Activated CD8-positive, alpha-beta T cell treated with anti-CD3 and anti-CD28 coated beads, Interleukin-2, amount 10 ng/mL, durations not matched to agents 7 days and 5 days (primary cell): ENCODE data around the gene CRISPLD2. TPM values are rescaled to one million over a fixed set of nuclear protein-coding genes. Genes with fewer than 3 reads are reported as not detected.

Source experiments
- ATAC-seq: fragments of 150-1000 bp; cut with Tn5 transposase; one replicate; pipeline ENCODE4 v1.10.0; 2021; ENCODE audit warnings: moderate library complexity
- CTCF ChIA-PET: fragments of 350-600 bp; sonication (Branson Sonifier 250); formaldehyde crosslinking; loops from one replicate; lab custom pipeline; 2021; ENCODE audit warnings: antibody characterized with exemption; lab: Charles Lee
- POLR2A ChIA-PET: fragments of 350-600 bp; sonication (Branson Sonifier 250); formaldehyde crosslinking; loops from one replicate; lab custom pipeline; 2021; ENCODE audit warnings: antibody characterized with exemption; lab: Charles Lee
- DNase-seq: peaks from one replicate; pipeline ENCODE4 v3.0.0-alpha.2; 2020
- H3K27ac Mint-ChIP-seq: one replicate; pipeline ENCODE4 v1.8.0; 2021; ENCODE audit warnings: mild to moderate bottlenecking, mixed read lengths
- H3K27me3 Mint-ChIP-seq: one replicate; pipeline ENCODE4 v1.8.0; 2021; ENCODE audit warnings: low read depth, mixed read lengths
- H3K36me3 Mint-ChIP-seq: one replicate; pipeline ENCODE4 v1.8.0; 2021; ENCODE audit warnings: low read depth, mixed read lengths
- H3K4me1 Mint-ChIP-seq: one replicate; pipeline ENCODE4 v1.8.0; 2021; ENCODE audit warnings: low read depth, mixed read lengths
- H3K4me3 Mint-ChIP-seq: one replicate; pipeline ENCODE4 v1.8.0; 2021; ENCODE audit warnings: mild to moderate bottlenecking, mixed read lengths
- H3K9me3 Mint-ChIP-seq: one replicate; pipeline ENCODE4 v1.8.0; 2022; ENCODE audit warnings: mixed read lengths; ENCODE audit not compliant: insufficient read depth
- total RNA-seq, 2 experiments: library from RNA; stranded (reverse); gene quantifications; one replicate each; pipeline ENCODE4 v1.2.3, GENCODE V29; 2021

The CRISPLD2 gene
- total RNA-seq, 2 experiments from 2014 or later, result not detected

DNA sequence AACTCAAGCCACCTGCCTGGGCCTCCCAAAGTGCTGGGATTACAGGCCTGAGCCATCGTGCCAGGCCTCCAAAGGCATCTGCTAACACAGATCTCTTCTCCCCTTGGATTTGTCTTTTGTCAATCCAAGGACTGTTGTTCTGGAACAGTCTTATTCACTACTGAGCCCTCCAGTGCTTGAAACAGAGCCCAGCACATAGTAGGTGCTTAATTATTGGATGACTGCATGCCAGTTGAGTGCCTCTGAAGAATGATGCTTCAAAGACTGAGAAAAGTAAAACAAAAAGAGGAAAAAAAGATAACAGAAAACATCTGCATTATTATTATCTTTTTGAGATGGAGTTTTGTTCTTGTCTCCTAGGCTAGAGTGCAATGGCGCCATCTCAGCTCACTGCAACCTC is 1.7 kb upstream of the CRISPLD2 start:
- Mint-ChIP-seq H3K27ac (no peak overlapping the region), H3K4me3 (no peak overlapping the region), H3K36me3 (no peaks in the 10 kb centered on the region), H3K4me1 (peaks cover 8% of the 10 kb centered on the region), H3K9me3 (no peaks in the 10 kb centered on the region), H3K27me3 (peaks cover 44% of the 10 kb centered on the region)
- ChIA-PET POLR2A (no interaction called here), CTCF (interaction anchor here (3.9 kb wide), 1 partner anchor 64 kb away, joined by 10 read pairs; no protein-coding TSS in a partner anchor)
- ATAC-seq (no peak), DNase-seq (no peak)

DNA sequence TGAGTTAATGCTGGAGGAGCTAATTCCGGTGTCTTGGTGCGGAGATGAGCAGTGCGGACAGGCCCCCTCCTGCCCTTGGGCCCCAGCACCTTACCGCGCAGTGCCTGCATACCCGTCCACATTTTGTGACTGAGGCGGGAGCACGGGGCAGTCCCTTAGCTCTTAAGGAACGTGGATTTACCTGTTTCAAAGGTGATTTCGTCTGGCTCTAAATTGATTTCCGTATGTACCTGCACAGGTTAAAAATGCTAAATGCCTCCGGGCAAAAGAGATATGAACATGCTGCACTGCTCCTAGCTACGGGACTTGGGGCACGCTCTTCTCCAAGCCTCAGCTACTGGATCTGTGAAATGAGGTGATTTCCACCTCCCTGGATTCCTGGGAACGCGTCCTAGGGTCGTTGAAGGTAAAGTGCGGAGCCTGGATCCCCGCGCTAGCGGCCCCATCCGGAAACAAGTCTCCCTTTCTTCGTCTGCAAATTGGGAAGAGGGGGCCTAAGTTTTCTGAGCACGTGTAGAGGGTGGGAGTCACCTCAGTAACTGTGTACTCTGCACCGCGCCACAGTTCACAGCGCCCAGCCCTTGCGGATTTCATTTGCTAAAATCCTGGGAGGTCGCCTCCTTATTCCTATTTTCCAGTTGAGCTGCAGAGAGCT is 669 bp upstream of the CRISPLD2 start:
- Mint-ChIP-seq H3K36me3 (no peaks in the 10 kb centered on the region), H3K27me3 (peaks cover 44% of the 10 kb centered on the region), H3K27ac (no peak overlapping the region), H3K4me3 (no peak overlapping the region), H3K9me3 (no peaks in the 10 kb centered on the region), H3K4me1 (peaks cover 8% of the 10 kb centered on the region)
- no peak for ATAC-seq
- CTCF ChIA-PET, result interaction anchor here (1.1 to 3.9 kb wide), 2 partner anchors 65 to 108 kb away, joined by 3 to 10 read pairs; no protein-coding TSS in a partner anchor
- POLR2A ChIA-PET, result no interaction called here
- DNase-seq, result no peak

DNA sequence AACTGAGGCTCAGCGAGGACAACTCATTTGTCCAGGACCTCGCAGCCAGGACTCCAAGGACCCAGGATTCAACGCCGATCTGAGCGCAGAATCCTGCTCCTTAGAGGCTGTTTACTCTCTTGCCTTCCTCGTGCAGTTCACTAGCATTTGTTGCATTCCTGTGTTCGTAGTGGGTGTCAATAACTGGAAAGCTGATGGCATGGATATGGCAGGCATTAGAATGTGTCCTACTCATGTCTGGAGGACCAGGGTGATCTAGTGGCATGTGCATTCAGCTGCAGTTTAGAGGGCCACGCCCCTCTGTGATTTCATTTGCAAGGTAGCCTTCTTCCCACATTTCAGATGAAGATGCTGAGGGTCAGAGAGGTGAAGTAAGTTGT is 510 bp downstream of the CRISPLD2 start:
- no peaks in the 10 kb centered on the region for H3K9me3 Mint-ChIP-seq
- H3K27ac Mint-ChIP-seq, result no peak overlapping the region
- ChIA-PET POLR2A (no interaction called here), CTCF (interaction anchor here (1.1 to 3.9 kb wide), 2 partner anchors 66 to 107 kb away, joined by 3 to 10 read pairs; no protein-coding TSS in a partner anchor)
- no peaks in the 10 kb centered on the region for H3K36me3 Mint-ChIP-seq
- DNase-seq, result no peak
- ATAC-seq, result no peak
- H3K4me3 Mint-ChIP-seq, result peak overlapping the region; percentile 50
- peaks cover 44% of the 10 kb centered on the region for H3K27me3 Mint-ChIP-seq
- peaks cover 8% of the 10 kb centered on the region for H3K4me1 Mint-ChIP-seq

DNA sequence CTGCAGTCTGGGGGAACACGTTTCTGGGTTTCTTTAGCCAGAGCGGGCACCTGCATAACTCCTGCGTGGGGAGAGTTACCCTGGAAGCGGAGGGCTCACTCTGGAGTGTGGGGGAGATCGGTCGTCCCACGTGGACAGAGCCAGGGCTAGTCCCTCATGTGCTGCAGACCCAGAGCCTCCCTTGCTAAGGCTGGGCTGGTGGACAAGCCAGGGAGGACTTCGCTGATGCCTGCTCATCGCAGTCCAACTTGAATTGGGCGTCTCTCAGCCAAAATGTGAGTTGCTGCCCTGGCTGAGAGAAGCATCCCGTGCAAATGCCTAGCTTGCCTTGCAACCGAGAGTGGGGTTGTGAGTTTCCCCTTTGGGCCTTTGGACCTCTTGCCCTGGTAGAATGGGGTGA is 986 bp downstream of the CRISPLD2 start:
- Mint-ChIP-seq H3K4me1 (peaks cover 8% of the 10 kb centered on the region), H3K27me3 (peaks cover 44% of the 10 kb centered on the region), H3K27ac (no peak overlapping the region), H3K4me3 (no peak overlapping the region), H3K9me3 (no peaks in the 10 kb centered on the region), H3K36me3 (no peaks in the 10 kb centered on the region)
- POLR2A ChIA-PET, result no interaction called here
- CTCF ChIA-PET, result interaction anchor here (3.9 kb wide), 1 partner anchor 67 kb away, joined by 10 read pairs; no protein-coding TSS in a partner anchor
- DNase-seq (no peak), ATAC-seq (no peak)

DNA sequence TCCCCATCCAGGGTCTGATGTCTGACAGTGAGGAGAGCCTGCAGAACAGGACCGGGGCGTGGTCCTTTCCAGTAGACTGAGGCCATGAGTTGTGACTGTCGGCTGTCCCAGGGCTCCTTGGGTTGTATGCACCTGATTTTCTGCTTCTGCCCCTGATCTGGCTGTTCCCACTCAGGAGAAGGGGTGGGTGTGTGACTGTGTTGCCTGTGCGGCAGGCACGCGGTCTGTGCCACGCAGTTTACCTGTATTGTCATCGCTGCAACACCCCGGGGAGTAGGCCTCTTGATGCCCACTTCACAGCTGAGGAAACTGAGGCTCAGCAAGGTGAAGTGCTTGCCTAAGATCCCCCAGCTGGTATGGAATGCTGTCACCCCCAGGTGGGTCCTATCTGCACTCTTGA is 1.4 kb downstream of the CRISPLD2 start:
- Mint-ChIP-seq H3K27me3 (peaks cover 44% of the 10 kb centered on the region), H3K4me1 (peaks cover 8% of the 10 kb centered on the region), H3K9me3 (no peaks in the 10 kb centered on the region), H3K27ac (no peak overlapping the region), H3K4me3 (no peak overlapping the region), H3K36me3 (no peaks in the 10 kb centered on the region)
- CTCF ChIA-PET, result interaction anchor here (3.9 kb wide), 1 partner anchor 67 kb away, joined by 10 read pairs; no protein-coding TSS in a partner anchor
- POLR2A ChIA-PET, result no interaction called here
- no peak for DNase-seq
- ATAC-seq, result no peak

DNA sequence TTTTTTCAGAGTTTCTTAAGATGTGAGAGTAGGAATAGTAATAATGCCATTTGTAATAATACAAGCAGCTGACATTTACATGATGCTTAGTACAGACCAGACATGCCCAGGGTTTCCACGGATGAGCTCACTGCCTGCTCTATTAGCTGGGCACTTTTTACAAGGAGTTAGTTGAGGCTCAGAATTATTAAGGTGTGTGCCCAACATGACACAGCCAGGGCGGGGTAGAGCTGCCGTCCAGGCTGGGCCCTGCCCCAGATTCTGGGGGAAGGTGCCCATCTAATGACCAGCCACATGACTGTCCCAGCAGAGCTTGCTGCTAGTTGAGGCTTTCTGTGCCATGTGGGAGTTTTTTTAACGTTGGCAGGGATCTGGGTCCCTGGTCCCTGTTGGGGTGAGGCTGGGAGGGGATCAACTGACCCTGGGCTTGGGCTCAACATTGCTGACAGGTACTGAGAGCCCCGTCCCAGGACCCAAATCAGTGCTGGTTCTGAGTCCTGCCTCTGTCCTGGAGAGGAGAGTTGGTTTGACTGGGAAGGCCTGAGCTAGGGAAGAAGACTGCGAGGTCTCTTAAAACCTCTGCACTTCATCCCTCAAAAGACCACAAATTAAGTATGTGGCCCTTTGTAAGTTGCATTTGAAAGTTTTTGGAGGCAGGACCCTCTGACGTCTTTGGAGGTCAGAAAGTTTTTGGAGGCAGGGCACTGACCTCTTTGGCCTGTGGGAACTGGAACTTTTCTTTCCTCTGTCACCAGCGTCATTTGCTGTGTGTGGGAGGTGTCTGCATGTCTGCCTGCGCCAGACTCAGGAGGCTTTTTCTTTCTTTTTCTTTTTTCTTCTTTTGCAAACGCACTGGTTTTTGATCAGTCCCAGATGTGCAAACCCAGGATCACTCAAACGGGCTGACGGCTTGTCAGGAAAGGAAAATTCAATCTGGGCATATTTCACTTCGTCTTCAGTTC is 2.2 kb downstream of the CRISPLD2 start:
- ChIA-PET CTCF (interaction anchor here (3.9 kb wide), 1 partner anchor 68 kb away, joined by 10 read pairs; no protein-coding TSS in a partner anchor), POLR2A (no interaction called here)
- H3K36me3 Mint-ChIP-seq, result no peaks in the 10 kb centered on the region
- H3K9me3 Mint-ChIP-seq, result no peaks in the 10 kb centered on the region
- H3K27ac Mint-ChIP-seq, result no peak overlapping the region
- ATAC-seq (no peak), DNase-seq (no peak)
- H3K4me3 Mint-ChIP-seq, result no peak overlapping the region
- H3K4me1 Mint-ChIP-seq, result peaks cover 8% of the 10 kb centered on the region
- H3K27me3 Mint-ChIP-seq, result peaks cover 43% of the 10 kb centered on the region

DNA sequence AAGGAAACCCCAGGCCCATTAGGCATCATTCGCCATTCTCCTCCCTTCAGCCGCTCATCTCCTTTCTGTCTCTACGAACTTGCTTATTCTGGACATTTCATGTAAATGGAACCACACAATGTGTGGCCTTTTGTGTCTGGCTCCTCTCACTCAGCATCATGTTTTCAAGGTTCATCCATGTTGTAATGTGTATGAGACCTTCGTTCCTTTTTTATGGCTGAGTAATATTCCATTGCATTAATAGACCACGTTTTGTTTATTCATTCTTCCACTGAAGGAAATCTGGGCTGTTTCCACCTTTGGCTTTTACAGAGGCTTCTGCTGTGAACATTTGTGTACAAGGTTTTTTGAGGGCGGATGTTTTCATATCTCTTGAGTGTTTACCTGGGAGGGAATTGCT is 3.2 kb downstream of the CRISPLD2 start:
- DNase-seq (no peak), ATAC-seq (no peak)
- no peaks in the 10 kb centered on the region for H3K36me3 Mint-ChIP-seq
- POLR2A ChIA-PET, result no interaction called here
- no peaks in the 10 kb centered on the region for H3K9me3 Mint-ChIP-seq
- no peak overlapping the region for H3K4me3 Mint-ChIP-seq
- H3K27ac Mint-ChIP-seq, result no peak overlapping the region
- CTCF ChIA-PET, result no interaction called here
- peaks cover 41% of the 10 kb centered on the region for H3K27me3 Mint-ChIP-seq
- H3K4me1 Mint-ChIP-seq, result peaks cover 8% of the 10 kb centered on the region

DNA sequence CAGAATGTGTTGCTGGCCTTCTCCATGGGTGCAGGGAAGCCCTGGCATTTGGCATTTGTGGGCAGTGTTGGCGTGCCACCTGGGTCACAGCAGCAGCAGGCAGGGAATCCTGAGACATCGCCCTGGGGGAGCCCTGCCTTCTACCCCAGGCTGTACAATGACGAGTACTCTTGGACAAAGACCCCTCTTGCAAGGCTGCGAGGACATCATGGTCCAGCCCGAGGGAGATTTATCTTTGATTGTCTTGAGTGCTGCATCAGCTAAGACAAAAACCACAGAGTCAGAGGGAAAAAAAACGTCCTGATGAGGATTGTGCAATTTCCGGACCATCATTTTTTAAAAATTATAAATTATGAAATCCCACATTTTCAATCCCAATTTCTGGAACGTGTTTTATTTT is 3.7 kb downstream of the CRISPLD2 start:
- peaks cover 8% of the 10 kb centered on the region for H3K4me1 Mint-ChIP-seq
- H3K4me3 Mint-ChIP-seq, result no peak overlapping the region
- DNase-seq, result no peak
- no peaks in the 10 kb centered on the region for H3K36me3 Mint-ChIP-seq
- peaks cover 40% of the 10 kb centered on the region for H3K27me3 Mint-ChIP-seq
- CTCF ChIA-PET, result interaction anchor here (0.6 kb wide), 1 partner anchor 13 kb away, joined by 3 read pairs; no protein-coding TSS in a partner anchor
- no peak for ATAC-seq
- H3K9me3 Mint-ChIP-seq, result no peaks in the 10 kb centered on the region
- POLR2A ChIA-PET, result no interaction called here
- no peak overlapping the region for H3K27ac Mint-ChIP-seq

DNA sequence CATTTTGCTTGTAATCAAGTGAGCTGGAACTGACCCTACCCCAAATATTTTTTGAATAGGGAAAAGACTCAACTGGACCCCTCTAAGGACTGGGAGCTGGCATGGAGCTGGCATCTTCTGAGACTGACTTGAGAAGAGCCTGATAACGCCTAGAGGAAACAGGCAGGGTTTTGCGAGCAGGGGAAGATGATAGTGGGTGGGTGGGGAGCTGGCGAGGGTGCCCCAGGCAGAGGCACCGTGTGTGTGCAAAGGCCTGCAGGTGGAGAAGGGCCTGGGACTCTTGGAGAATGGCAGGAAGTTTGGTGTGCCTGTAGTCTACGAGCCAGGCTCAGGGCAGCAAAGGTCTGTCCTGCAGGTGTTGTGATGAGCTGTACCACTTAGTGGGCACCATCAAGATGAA is 4.1 kb downstream of the CRISPLD2 start:
- ChIA-PET POLR2A (no interaction called here), CTCF (interaction anchor here (0.6 kb wide), 1 partner anchor 13 kb away, joined by 3 read pairs; no protein-coding TSS in a partner anchor)
- no peak for DNase-seq
- H3K36me3 Mint-ChIP-seq, result no peaks in the 10 kb centered on the region
- ATAC-seq, result no peak
- H3K27ac Mint-ChIP-seq, result no peak overlapping the region
- H3K9me3 Mint-ChIP-seq, result no peaks in the 10 kb centered on the region
- no peak overlapping the region for H3K4me3 Mint-ChIP-seq
- H3K4me1 Mint-ChIP-seq, result peaks cover 8% of the 10 kb centered on the region
- H3K27me3 Mint-ChIP-seq, result peaks cover 36% of the 10 kb centered on the region

DNA sequence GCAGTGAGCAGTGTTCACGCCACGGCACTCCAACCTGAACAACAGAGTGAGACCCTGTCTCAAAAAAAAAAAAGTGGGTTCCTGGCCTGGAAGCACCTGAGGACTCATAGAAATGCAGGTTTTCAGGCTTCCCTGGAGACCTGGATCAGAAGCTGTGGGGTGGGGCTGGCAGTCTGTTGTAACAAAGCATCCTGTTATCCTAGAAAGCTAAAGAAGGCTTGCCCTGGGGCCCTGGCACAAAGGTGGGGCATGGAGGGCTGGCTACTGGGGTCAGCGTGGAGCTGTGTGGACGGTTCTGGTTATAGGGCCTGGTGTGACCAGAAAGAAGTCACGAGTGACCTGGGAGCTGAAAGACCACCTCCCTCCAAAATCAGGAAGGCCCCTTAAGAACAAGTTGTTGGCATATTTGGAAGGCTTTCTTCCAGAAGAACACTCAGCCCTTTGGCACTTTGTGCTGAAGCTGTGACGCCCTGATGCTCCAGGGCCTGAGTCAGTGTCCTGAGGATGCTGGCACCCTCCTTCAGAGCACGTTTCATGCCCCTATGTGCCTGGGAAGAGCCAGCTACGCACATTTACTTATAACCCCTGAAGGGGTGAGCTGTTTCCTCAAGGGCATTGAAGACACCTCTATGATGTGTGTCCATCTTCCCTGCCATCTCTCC is 6.2 kb downstream of the CRISPLD2 start:
- POLR2A ChIA-PET, result no interaction called here

DNA sequence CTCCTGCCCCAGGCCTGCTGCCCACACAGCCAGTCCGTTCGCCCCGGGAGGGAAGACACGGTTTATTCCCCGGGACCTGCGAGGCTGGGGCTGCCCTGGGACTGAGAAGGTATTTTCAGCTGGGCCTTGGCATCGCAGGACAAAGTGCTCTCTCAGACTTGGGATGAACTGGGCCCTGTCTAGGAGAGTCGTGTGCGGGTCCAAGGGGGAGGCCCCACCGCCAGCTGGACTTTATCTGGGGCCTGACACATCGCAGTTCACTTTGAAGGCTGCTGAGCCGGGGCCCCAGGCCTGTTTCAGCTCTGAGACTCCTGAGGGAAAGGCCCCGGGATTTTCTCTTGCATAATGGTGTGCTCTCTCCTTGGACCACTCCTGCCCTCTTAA is 6.8 kb downstream of the CRISPLD2 start:
- CTCF ChIA-PET, result no interaction called here
- Mint-ChIP-seq H3K36me3 (no peaks in the 10 kb centered on the region), H3K4me3 (no peak overlapping the region), H3K27me3 (peaks cover 21% of the 10 kb centered on the region), H3K4me1 (no peaks in the 10 kb centered on the region), H3K9me3 (no peaks in the 10 kb centered on the region), H3K27ac (no peak overlapping the region)
- no peak for ATAC-seq
- DNase-seq, result no peak
- POLR2A ChIA-PET, result no interaction called here

More for the DNA sequence above, 6.2 kb downstream of the CRISPLD2 start:
- no peaks in the 10 kb centered on the region for H3K4me1 Mint-ChIP-seq
- H3K27ac Mint-ChIP-seq, result no peak overlapping the region
- H3K9me3 Mint-ChIP-seq, result no peaks in the 10 kb centered on the region
- ATAC-seq (no peak), DNase-seq (no peak)
- CTCF ChIA-PET, result interaction anchor here (0.8 kb wide), 1 partner anchor 72 kb away, joined by 3 read pairs; no protein-coding TSS in a partner anchor
- no peaks in the 10 kb centered on the region for H3K36me3 Mint-ChIP-seq
- peaks cover 26% of the 10 kb centered on the region for H3K27me3 Mint-ChIP-seq
- H3K4me3 Mint-ChIP-seq, result no peak overlapping the region
